Stimulated activated CD4-positive, alpha-beta T cell treated with anti-CD3 and anti-CD28 coated beads, Interleukin-12 subunit alpha, Interleukin-12 subunit beta, amount 100 ng/mL, for 24 hours (primary cell): ENCODE data around the gene TEX53.

ENCODE experiments used
- DNase-seq, 2 experiments: peaks; one replicate each; pipeline ENCODE4 v3.0.0-alpha.2; 2020; ENCODE audit warnings: low read depth in 2 of 2

The TEX53 gene

GRCh38 chr9:114680259-114681001 lies 22.8 kb upstream of the TEX53 start:
- no peak for DNase-seq

- DNase-seq, result no peak
Measured at GRCh38 chr9:114678795-114679194, 21.2 kb upstream of the TEX53 start.

GRCh38 chr9:114678130-114678529 lies 20.5 kb upstream of the TEX53 start:
- DNase-seq, result no peak

GRCh38 chr9:114677418-114677817 lies 19.8 kb upstream of the TEX53 start:
- no peak for DNase-seq

DNA sequence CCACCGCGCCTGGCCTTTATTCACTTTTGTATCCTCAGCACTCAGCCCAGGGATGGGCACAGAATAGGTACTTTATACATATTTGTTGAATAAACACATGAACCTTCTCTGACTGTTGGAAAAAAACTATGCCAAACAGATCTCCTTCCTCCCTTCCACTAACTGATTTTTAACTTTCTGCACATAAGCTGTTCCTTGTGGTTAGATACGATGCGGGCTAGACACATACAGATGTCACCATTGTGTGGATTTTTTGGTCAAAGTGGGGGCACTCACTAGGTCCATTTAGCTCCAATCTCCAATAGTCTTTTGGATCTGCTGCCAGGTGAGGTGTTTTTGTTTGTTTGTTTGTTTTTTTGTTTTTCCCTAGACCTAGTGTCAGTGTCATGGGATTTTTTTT lies 19.3 kb upstream of the TEX53 start:
- no peak for DNase-seq

DNA sequence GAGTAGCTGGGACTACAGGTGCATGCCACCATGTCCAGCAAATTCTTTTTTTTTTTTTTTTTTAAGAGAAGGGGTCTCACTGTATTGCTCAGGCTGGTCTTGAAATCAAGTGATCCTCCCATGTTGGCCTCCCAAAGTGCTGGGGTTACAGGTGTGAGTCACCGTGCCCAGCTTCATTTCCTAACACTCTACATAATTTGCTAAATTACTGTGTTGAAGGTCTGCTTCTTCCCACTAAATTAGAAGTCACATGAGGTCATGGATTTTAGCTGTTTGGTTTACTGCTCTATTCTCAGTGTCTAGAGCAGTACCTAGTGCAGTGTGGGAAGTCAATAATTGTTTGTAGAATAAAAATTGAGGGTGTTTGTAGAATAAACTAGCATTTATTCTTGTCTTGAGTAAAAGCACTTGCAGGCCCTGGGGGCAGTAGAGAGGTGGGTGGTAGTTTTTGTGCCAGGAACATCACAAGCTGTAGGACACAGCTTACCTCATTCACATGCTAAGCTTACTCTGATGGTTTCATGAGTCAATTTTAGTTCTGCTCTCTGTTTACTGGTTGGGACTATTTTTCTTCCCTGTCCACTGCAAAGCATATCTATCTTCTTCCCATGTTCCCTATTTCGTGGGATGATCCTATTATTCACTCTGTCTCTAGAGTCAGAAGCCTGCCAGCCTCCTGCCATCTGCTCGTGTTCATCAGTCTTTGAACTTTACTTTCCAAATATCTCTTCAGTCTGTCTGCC lies 17.4 kb upstream of the TEX53 start:
- DNase-seq, result no peak

DNA sequence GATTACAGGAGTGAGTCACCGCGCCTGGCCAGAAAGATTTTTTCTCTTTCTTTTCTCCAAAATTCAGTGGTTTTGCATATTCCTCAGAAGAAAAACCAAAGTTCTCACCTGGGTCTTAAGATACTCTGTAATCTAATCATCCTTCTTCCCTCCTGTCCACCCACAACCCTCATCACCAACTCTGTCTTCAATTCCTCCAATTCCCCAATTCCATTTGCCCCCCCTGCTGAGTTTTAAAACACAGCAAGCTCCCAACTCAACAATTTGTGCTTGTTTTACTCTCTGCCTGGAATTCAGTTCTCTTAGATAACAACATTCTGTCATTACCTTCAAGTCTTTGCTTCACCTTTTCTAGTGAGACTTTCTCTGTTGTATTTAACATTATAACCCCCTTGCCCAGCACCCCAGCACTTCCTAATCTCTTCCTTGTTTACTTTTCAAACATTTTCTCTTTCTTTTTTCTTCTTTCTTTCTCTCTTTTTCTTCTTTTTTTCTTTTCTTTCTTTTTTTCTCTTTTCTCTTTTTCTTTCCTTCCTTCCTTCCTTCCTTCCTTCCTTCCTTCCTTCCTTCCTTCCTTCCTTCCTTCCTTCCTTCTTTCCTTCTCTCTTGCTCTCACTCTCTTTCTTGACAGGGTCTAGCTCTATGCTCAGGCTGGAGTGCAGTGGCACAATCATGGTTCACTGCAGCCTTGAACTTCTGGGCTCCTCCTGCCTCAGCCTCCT lies 16.6 kb upstream of the TEX53 start:
- DNase-seq, result no peak

DNA sequence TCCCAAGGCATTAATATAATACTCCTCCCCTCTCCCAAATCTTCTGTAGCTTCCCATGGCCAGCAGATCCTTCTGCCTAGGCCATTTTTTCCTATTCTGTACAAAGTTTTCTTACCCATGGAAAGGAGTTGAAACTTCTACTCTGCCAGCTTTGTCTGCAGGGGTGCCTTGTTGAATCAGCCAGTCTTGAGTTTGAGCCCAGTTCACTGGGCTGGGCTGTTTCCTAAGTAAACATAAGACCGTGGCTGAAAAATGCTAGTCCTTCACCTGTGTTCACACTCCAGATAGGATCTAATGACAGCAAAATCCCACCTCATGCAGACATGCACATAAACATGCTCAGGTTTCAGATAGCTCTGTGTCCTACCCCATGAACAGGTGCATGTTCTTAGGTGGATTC lies 14.0 kb upstream of the TEX53 start:
- DNase-seq, result no peak

- no peak for DNase-seq
Measured at GRCh38 chr9:114669961-114670360, 12.4 kb upstream of the TEX53 start.

DNA sequence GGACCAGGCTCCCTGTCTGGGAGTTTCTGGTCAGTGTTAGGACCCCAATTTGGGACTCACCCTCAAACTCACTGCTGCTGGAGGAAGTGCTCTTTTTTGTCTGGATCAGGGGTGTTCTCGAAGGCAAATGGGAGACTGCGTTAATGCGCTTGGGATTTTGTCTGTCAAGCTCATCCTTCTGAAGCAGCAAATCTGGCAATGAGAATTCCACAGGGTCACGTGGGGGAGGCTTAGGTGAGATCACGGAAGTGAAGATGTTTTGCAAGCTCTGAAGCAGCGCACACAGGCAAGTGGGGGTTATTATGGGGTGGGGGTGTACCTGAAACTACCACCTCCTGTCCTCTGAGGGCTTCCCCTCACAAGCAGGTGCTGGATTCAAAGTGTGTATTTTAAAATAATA lies 10.5 kb upstream of the TEX53 start:
- no peak for DNase-seq

- DNase-seq, result no peak
Measured at GRCh38 chr9:114666851-114667250, 9.2 kb upstream of the TEX53 start.

- DNase-seq, result no peak
Measured at GRCh38 chr9:114666401-114666800, 8.8 kb upstream of the TEX53 start.

- DNase-seq, result no peak
Measured at GRCh38 chr9:114664181-114664580, 6.6 kb upstream of the TEX53 start.

- peak; percentile 33 to 63 for DNase-seq
Measured at GRCh38 chr9:114662081-114662989, 4.7 kb upstream of the TEX53 start.

GRCh38 chr9:114656301-114656700 lies 1.3 kb downstream of the TEX53 start:
- no peak for DNase-seq

DNA sequence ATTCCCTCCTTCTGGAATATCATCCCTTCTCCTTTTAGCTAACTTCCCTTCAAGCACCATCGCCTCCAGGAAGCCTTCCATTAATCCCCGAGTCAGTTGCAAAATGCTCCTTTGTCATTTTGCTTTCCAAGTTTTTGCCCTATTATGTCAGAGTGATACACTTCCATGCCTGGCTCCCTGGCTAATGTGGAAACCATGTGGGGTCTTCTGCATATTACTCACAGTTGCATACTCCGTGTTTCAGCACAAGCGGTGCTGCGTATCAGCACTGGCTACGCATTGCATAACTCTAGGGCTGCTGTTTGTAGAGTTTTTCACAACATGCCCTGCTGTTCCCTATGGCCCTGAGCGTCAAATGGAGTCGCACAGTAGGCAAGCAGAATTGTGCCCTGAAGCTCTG lies 1.9 kb downstream of the TEX53 start:
- DNase-seq, result no peak

GRCh38 chr9:114653556-114654159 lies 3.9 kb downstream of the TEX53 start:
- peak; percentile 56 to 81 for DNase-seq

- no peak for DNase-seq
Measured at GRCh38 chr9:114652776-114653555, 4.6 kb downstream of the TEX53 start.

- no peak for DNase-seq
Measured at GRCh38 chr9:114643896-114644295, 13.7 kb downstream of the TEX53 start.

GRCh38 chr9:114643001-114643400 lies 14.6 kb downstream of the TEX53 start:
- DNase-seq, result no peak
